Effector memory CD4-positive, alpha-beta T cell (primary cell): ENCODE results near the gene C2orf49.

Experiments used
- DNase-seq, 3 donors: peaks; one replicate each; pipeline ENCODE4 v3.0.0-alpha.2; 2020
- H3K27ac ChIP-seq: 2 replicates; pipeline ENCODE4 v1.7.0; 2013; ENCODE audit warnings: mild to moderate bottlenecking, low read length, moderate library complexity; ENCODE audit not compliant: insufficient read depth, poor library complexity, severe bottlenecking
- H3K27me3 ChIP-seq: replicated peaks from 2 replicates; pipeline ENCODE4 v1.7.0; 2013; ENCODE audit warnings: mild to moderate bottlenecking, low read length; ENCODE audit not compliant: insufficient read depth, control insufficient read depth, poor library complexity, severe bottlenecking
- H3K36me3 ChIP-seq: 2 replicates; pipeline ENCODE4 v1.7.0; 2013; ENCODE audit warnings: mild to moderate bottlenecking, low read length, moderate library complexity; ENCODE audit not compliant: control insufficient read depth, insufficient read depth
- H3K4me1 ChIP-seq: 2 replicates; pipeline ENCODE4 v1.7.0; 2013; ENCODE audit warnings: low read length, mild to moderate bottlenecking; ENCODE audit not compliant: control insufficient read depth, insufficient read depth, poor library complexity, severe bottlenecking
- H3K4me3 ChIP-seq: 2 replicates; pipeline ENCODE4 v1.7.0; 2013; ENCODE audit warnings: low read length, low read depth, mild to moderate bottlenecking; ENCODE audit not compliant: insufficient read depth, poor library complexity, severe bottlenecking
- H3K9me3 ChIP-seq: 2 replicates; pipeline ENCODE4 v1.7.0; 2013; ENCODE audit warnings: mild to moderate bottlenecking, low read length, moderate library complexity; ENCODE audit not compliant: control insufficient read depth

Gene C2orf49

GRCh38 chr2:105397953-105398335 is 60.6 kb downstream of the C2orf49 start:
- Histone ChIP-seq H3K9me3 (no peaks in the 10 kb centered on the region), H3K27me3 (no peaks in the 10 kb centered on the region), H3K4me1 (peaks cover 6% of the 10 kb centered on the region), H3K36me3 (no peaks in the 10 kb centered on the region), H3K27ac (no peak overlapping the region), H3K4me3 (peak overlapping the region; percentile 72)
- DNase-seq, result no peak

- H3K4me3 ChIP-seq, result peak within 1 kb of the TSS; percentile 72
- H3K36me3 ChIP-seq, result no peaks in the 10 kb centered on the region
- DNase-seq, result peak; percentile 22 to 47 (median 39)
- H3K9me3 ChIP-seq, result no peaks in the 10 kb centered on the region
- H3K4me1 ChIP-seq, result peaks cover 6% of the 10 kb centered on the region
- H3K27ac ChIP-seq, result no peak within 1 kb of the TSS
- no peaks in the 10 kb centered on the region for H3K27me3 ChIP-seq
Observed at GRCh38 chr2:105398336-105399206, 61.2 kb downstream of the C2orf49 start, which contains the start of gene FHL2. Gene FHL2 (minus strand): TSS chr2:105399051. CDS start chr2:105386516, 12,535 bp downstream.
